ENCODE results near the gene MUCL3. TPM values are rescaled to one million over a fixed set of nuclear protein-coding genes. Genes with fewer than 3 reads are reported as not detected.

MUCL3 gene
- total RNA-seq, 4 donors from 2014 or later = 0.04 TPM; not detected in 3

- WGBS, 2 donors (ENCODE audit: low coverage in 1 of 2) = 70 to 77% methylated on average over 5 to 6 of the region's 13 CpGs
Observed at GRCh38 chr6:31001281-31001888, 60.6 kb downstream of the MUCL3 start.

GRCh38 chr6:31002471-31002870, 61.7 kb downstream of the MUCL3 start:
- H3K36me3 ChIP-seq = no peaks in the 10 kb centered on the region

More at GRCh38 chr6:31001281-31001888, 60.6 kb downstream of the MUCL3 start:
- H3K36me3 ChIP-seq = no peaks in the 10 kb centered on the region
- TF ChIP-seq POLR2AphosphoS5 (IDR thresholded peaks at IDR 0.05) (no peak), CTCF (IDR thresholded peaks at IDR 0.05) (no peak), POLR2A (IDR thresholded peaks at IDR 0.05) (no peak), EP300 (IDR thresholded peaks at IDR 0.05) (no peak)
- no peaks in the 10 kb centered on the region for H3K4me1 ChIP-seq
- H3K9me3 ChIP-seq = no peaks in the 10 kb centered on the region
- no peak overlapping the region for H3K27ac ChIP-seq
- H3K27me3 ChIP-seq = no peaks in the 10 kb centered on the region
- H3K4me3 ChIP-seq = no peak overlapping the region
- no peak for ATAC-seq

More at GRCh38 chr6:31002471-31002870, 61.7 kb downstream of the MUCL3 start:
- H3K9me3 ChIP-seq = no peaks in the 10 kb centered on the region
- H3K4me1 ChIP-seq = no peaks in the 10 kb centered on the region
- no peak for TF ChIP-seq POLR2AphosphoS5 (IDR thresholded peaks at IDR 0.05)
- no peak for TF ChIP-seq POLR2A (IDR thresholded peaks at IDR 0.05)
- TF ChIP-seq CTCF (IDR thresholded peaks at IDR 0.05) = no peak
- no peak for TF ChIP-seq EP300 (IDR thresholded peaks at IDR 0.05)
- WGBS, 2 donors (ENCODE audit: low coverage in 1 of 2) = 29 to 62% methylated on average over 1 to 2 of the region's 2 CpGs
- H3K27me3 ChIP-seq = no peaks in the 10 kb centered on the region
- no peak overlapping the region for H3K27ac ChIP-seq
- no peak for ATAC-seq
- H3K4me3 ChIP-seq = no peak overlapping the region

Small RNA genes within 50 kb of the gene (small RNA-seq; reads per million reads assigned to genes)
- 0 reads per million in 4 donors for gene RF00019

Other genes starting within 250 kb of the MUCL3 start
- 1 to 10 TPM; 3.0 to 8.2 (median 6.0) TPM for gene NRM, start 250.0 kb upstream of the MUCL3 start, total RNA-seq
- gene MDC1, start 223.7 kb upstream of the MUCL3 start, total RNA-seq = 10 to 100 TPM in 3 of 4 donors, 1 to 10 TPM in 1; 9.8 to 16.7 (median 13.1) TPM
- gene TUBB, start 220.6 kb upstream of the MUCL3 start, total RNA-seq = 100 to 1,000 TPM; 184 to 351 (median 236) TPM
- gene FLOT1, start 198.3 kb upstream of the MUCL3 start, total RNA-seq = 100 to 1,000 TPM; 104 to 191 (median 152) TPM
- gene IER3, start 196.4 kb upstream of the MUCL3 start, total RNA-seq = 10 to 100 TPM in 3 of 4 donors, 1 to 10 TPM in 1; 5.6 to 31.9 (median 11.3) TPM
- 10 to 100 TPM; 25.4 to 40.4 (median 30.9) TPM for gene DDR1, start 56.5 kb upstream of the MUCL3 start, total RNA-seq
- 10 to 100 TPM in 3 of 4 donors, 1 to 10 TPM in 1; 9.4 to 16.4 (median 11.8) TPM for gene GTF2H4, start 32.8 kb upstream of the MUCL3 start, total RNA-seq
- 10 to 100 TPM in 3 of 4 donors, 1 to 10 TPM in 1; 9.7 to 16.5 (median 12.8) TPM for gene VARS2, start 26.7 kb upstream of the MUCL3 start, total RNA-seq
- not detected for gene SFTA2, start 8.8 kb upstream of the MUCL3 start, total RNA-seq
- gene MUC21, start 42.7 kb downstream of the MUCL3 start, total RNA-seq = 1 to 10 TPM in 3 of 4 donors, under 1 TPM in 1; 0.13 to 9.9 (median 1.2) TPM
- under 1 TPM in 2 of 4 donors, not detected in 2; 0.16 to 0.62 TPM for gene MUC22, start 69.5 kb downstream of the MUCL3 start, total RNA-seq
- gene C6orf15, start 171.6 kb downstream of the MUCL3 start, total RNA-seq = not detected
- 1 to 10 TPM in 2 of 4 donors, under 1 TPM in 2; 0.12 to 7.8 (median 1.7) TPM for gene PSORS1C1, start 173.8 kb downstream of the MUCL3 start, total RNA-seq
- gene CDSN, start 179.5 kb downstream of the MUCL3 start, total RNA-seq = not detected
- not detected for gene PSORS1C2, start 198.1 kb downstream of the MUCL3 start, total RNA-seq
- 10 to 100 TPM in 2 of 4 donors, 1 to 10 TPM in 2; 8.2 to 15.6 (median 11.5) TPM for gene CCHCR1, start 216.8 kb downstream of the MUCL3 start, total RNA-seq
- gene TCF19, start 217.6 kb downstream of the MUCL3 start, total RNA-seq = 1 to 10 TPM; 3.9 to 5.9 (median 5.1) TPM
- 1 to 10 TPM in 2 of 4 donors, under 1 TPM in 1, not detected in 1; 0.58 to 3.4 (median 1.1) TPM for gene POU5F1, start 229.7 kb downstream of the MUCL3 start, total RNA-seq

All from gastroesophageal sphincter (tissue), 4 donors.